GM18868 (cell line): ENCODE data around the gene CEP250.
A peak's percentile ranks its signal among the peaks of the same experiment; 100 is the strongest.
"Not testable (repeated sequence)": the region's sequence is repeated elsewhere in the genome, so short reads cannot be mapped to it uniquely, and the experiment has no call there.

Experiments used
- ATAC-seq: cut with Tn5 transposase; IDR thresholded peaks from one replicate; pipeline ENCODE4 v1.9.1; 2021; ENCODE audit warnings: mild to moderate bottlenecking, moderate library complexity; ENCODE audit not compliant: unreplicated experiment

The CEP250 gene

DNA sequence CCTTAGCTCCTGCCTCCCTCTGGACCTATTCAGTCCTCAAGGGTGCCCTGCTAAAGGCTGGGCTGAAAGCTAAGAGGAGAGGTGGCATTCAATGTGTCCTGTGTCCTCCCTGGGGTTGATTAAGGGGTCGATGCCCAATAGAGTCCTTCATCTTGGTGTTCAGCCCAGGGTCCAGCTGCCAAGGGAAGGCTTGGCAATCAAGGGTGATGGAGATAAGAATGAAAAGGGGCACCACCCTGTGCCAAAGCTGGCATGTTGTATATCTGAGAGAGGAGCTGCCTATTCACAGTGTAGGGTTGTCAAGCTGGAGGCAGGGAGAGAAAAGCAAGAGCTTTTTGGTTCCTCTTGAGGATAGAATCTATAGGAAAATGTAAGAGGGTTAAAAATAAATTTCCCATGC is 61.7 kb downstream of the CEP250 start:
- no peak for ATAC-seq

- not testable (repeated sequence) for ATAC-seq
Observed at GRCh38 chr20:35517767-35518166, 62.4 kb downstream of the CEP250 start.

DNA sequence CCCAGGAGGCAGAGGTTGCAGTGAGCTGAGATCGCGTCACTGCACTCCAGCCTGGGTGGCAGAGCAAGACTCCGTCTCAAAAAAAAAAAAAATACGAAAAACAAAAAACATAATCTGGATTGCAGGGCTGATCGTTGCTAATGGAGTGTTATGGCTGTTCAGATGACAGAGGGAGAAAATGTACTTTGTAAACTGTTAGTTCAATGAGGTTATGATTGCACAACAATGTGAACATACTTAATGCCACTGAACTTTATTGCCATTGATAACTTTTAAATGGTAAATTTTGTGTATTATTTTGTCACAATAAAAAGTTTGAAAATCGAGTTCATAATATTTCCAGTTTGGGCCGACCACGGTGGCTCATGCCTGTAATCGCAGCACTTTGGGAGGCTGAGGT is 63.6 kb downstream of the CEP250 start:
- no peak for ATAC-seq

GRCh38 chr20:35523298-35523888 is 68.0 kb downstream of the CEP250 start:
- ATAC-seq, result no peak

DNA sequence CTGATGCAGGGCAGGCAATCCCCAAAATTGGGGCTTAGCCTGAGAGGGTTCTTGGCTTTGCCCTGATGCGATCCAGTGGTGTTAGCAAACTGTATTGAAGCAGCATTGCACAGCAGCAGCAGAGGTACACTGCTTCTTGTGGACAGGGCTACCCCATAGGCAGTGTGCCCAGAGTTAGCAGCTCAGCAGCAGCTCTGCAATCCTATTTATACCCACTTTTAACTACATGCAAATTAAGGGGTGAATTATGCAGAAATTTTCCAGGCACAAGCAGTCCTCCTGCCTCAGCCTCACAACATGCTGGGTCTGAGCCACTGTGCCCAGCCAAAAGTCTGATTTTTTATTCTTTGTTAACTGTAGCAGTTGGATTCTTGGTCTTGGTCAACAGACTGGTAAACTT is 70.2 kb downstream of the CEP250 start:
- no peak for ATAC-seq

DNA sequence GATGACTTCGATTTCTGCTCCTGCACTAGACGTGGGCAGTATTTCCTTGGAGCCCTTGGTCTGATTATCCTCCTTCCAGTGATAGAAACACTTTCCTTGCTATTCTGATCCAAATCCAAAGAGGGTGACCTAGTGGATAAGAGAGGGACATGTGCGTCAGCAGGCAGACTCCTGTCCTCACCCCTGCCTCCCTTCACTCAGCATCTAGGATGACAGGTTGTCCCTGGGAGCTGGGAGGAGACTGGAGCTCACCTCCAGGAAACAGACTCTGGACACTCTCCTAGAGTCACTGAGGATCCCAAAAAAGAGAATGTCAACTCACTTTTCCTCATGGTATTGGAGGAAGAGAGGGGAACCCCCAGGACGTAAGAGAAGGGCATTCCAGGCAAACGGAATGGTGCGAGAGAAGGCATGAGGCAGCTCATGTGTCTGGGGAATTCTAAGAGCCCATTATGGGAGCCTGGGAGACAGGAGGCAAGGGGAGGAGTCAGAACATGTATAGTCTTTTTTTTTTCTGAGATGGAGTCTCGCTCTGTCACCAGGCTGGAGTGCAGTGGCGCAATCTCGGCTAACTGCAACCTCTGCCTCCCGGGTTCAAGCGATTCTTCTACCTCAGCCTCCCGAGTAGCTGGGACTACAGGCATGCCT is 71.8 kb downstream of the CEP250 start:
- ATAC-seq, result no peak

- ATAC-seq, result no peak
Observed at GRCh38 chr20:35529552-35529951, 74.2 kb downstream of the CEP250 start, which contains the start of gene C20orf173. TSS of gene C20orf173 (minus strand) at chr20:35529652. CDS start at chr20:35529373, 279 bp downstream.

DNA sequence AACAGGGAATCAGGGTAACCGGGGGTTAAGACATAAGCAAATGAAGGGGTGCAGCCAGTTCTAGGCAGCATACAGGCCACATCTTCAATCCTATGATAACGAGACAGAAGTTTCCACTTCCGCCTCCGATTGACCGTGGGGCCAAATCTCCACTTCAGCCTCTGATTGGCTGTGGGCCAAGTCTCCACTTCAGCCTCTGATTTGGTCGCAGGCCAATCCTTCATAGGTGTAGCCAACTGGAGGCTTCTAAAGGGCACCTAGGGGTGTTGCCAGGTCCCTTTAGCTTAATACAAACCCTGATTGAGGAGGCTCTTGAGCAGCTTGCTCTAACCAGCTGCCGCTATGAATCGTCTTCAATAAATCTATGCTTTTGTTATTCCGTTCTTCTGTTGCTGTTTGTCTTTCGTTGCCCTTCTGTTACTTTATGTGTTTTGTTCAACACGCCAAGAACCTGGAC is 84.4 kb downstream of the CEP250 start:
- no peak for ATAC-seq

GRCh38 chr20:35541118-35541782 is 85.9 kb downstream of the CEP250 start:
- ATAC-seq, result no peak

DNA sequence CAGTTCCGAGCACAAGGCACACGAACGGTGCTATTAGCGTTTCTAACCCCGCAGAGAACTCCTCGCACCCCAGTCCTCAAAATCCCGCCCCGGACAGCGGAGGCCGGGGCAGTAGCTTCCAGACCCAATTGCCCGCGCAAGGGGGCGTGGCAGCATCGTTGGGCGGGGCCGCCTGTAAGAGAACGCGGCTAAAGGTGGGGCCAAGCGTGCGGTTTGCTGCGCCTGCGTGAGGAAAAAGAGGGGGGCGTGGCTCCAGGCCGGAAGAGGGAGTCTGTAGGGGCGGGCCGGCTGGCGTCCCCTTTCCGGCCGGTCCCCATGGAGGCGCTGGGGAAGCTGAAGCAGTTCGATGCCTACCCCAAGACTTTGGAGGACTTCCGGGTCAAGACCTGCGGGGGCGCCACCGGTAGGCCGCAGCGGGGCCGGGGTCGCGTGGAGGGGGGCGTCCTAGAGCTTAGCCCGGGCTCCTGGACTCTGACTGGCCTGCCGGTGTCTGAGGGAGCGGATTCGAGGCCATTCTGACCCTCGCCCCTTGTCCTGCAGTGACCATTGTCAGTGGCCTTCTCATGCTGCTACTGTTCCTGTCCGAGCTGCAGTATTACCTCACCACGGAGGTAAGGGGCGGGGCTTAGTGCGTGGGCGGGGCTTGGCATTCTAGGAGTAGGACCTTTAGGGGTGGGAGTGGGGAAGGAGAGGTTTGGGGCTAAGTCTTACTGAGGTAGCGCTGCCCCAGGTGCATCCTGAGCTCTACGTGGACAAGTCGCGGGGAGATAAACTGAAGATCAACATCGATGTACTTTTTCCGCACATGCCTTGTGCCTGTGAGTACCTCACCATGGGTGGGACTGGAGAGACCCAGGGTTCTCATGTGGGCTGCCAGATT is 86.6 kb downstream of the CEP250 start, which contains the start of gene ERGIC3:
Gene ERGIC3, plus strand, starts transcription at position 296 of the 880 bp plus-strand sequence. Its CDS starts 20 bp downstream, at position 316.
- ATAC-seq, result peak; percentile 95

DNA sequence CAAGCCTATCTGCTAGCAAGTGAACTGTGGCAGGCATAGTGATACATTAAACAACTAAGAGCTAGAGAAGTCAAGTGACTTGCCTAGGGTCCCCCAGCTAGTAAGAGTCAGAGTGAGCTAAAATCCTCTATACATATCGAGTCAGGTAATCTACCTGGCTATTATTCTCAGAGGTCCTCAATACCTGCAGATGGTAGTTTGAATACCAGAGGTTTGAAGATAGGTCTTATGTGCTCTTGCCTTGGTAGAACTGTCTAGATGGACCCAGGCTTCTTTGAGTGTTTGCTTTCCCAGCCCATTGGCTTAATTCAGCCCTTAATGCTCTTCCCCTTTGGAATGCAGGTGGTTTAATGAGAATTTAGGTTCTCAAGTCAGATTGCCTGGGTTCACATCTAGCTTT is 87.6 kb downstream of the CEP250 start:
- no peak for ATAC-seq

GRCh38 chr20:35544436-35544835 is 89.0 kb downstream of the CEP250 start:
- ATAC-seq, result no peak

- ATAC-seq, result not testable (repeated sequence)
Observed at GRCh38 chr20:35544941-35545340, 89.5 kb downstream of the CEP250 start.

DNA sequence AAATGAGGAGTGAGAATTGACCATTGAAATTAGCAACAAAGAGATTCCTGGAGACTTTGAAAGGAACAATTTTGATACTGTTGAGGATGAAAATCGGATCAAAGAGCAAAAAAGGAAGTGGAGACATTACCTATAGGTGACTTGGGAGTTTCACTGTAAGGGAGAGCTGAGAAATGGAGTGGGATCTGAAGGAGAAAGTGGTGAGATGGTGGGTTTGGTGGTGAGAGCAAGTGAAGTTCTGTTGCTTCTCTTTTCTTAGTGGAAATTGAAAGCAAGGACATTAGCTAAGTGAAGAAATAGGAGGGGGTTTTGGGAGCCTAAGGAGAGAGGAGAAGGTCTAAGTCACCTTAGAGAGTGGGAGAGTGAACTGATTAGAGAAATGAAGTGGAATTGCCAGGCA is 90.7 kb downstream of the CEP250 start:
- no peak for ATAC-seq

- no peak for ATAC-seq
Observed at GRCh38 chr20:35547329-35547728, 91.9 kb downstream of the CEP250 start.

DNA sequence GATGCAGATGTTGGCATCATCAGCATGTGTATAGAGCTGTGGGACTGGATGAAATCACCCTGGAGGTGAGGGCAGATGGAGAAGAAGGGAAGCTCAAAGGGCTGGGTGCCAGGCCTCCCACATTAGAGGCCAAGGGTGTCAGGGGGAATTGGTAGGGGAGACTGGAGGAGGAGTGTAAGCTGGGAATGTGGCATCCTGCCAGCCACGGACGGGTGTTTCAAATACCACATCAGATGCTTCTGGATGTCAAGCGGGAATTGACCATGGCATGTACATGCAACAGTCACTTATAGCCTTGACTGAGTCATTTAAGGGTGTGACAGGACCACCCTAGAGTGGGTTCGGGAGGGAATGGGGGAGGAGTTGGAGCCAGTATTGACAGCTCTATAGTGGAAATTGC is 96.1 kb downstream of the CEP250 start:
- no peak for ATAC-seq

DNA sequence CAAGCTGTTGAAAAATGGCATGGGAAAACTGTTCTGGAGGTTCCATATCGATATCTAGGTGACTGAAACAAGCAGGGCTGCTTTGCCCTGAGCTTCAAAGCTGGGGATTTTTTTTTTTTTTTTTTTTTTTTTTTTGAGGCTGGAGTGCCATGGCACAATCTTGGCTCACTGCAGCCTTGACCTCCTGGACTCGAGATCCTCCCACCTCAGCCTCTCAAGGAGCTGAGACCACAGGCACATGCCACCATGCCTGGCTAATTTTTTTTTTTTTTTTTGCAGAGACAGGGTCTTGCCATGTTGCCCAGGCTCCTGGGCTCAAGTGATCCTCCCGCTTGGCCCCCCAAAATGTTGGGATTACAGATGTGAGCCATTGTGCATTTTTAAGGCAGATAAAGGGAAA is 97.5 kb downstream of the CEP250 start:
- no peak for ATAC-seq

GRCh38 chr20:35555461-35555860 is 100.1 kb downstream of the CEP250 start:
- ATAC-seq, result not testable (repeated sequence)

- no peak for ATAC-seq
Observed at GRCh38 chr20:35555951-35556645, 100.7 kb downstream of the CEP250 start.

DNA sequence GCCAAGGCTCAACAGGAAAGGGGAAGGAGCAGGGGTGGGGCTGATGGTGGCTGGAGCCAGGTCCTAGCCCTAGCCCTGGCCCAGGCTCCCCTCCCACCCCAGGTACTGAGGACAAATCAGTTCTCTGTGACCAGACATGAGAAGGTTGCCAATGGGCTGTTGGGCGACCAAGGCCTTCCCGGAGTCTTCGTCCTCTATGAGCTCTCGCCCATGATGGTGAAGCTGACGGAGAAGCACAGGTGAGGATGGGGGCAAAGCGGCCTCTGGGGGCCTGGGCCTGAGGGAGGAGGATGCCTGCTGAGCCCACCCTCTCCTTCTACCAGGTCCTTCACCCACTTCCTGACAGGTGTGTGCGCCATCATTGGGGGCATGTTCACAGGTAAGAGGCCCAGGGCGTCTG is 101.5 kb downstream of the CEP250 start:
- ATAC-seq, result no peak
